IMR-90 (cell line): ENCODE results near the gene GUCY1A2. TPM values are rescaled to one million over a fixed set of nuclear protein-coding genes. Genes with fewer than 3 reads are reported as not detected.

Experiments
- ATAC-seq: fragments of 200-7000 bp; cut with Tn5 transposase; 2 replicates; pipeline ENCODE4 v1.9.1; 2020; ENCODE audit warnings: low read depth, mild to moderate bottlenecking, moderate library complexity
- BruUV-seq: library from RNA; stranded (reverse); fragments of 400-500 nt; replicated peaks from 2 replicates; lab custom pipeline; 2021; lab: Mats Ljungman, UMichigan
- CTCF ChIA-PET: fragments of 300-600 bp; formaldehyde crosslinking; extraction: SDS; loops from one replicate; lab custom pipeline; 2021; ENCODE audit warnings: antibody characterized with exemption; lab: Yijun Ruan, JAX
- POLR2A ChIA-PET: fragments of 300-600 bp; sonication (Branson Sonifier 250); formaldehyde crosslinking; loops from one replicate; lab custom pipeline; 2022; ENCODE audit warnings: antibody characterized with exemption; ENCODE audit not compliant: unreplicated experiment; lab: Charles Lee
- DNase-seq: peaks from one replicate; pipeline ENCODE4 v3.0.0; 2013
- H2AFZ ChIP-seq: replicated peaks from 2 replicates; pipeline ENCODE3; 2013; ENCODE audit warnings: low read length, mild to moderate bottlenecking; ENCODE audit not compliant: poor library complexity
- H2AK5ac ChIP-seq: 2 replicates; pipeline ENCODE4 v1.6.1; 2013; ENCODE audit warnings: low read depth, low read length, inconsistent platforms
- H2AK9ac ChIP-seq: replicated peaks from 2 replicates; pipeline ENCODE3; 2013; ENCODE audit warnings: mild to moderate bottlenecking, low read depth, low read length, moderate library complexity; ENCODE audit not compliant: poor library complexity
- H2BK120ac ChIP-seq: 2 replicates; pipeline ENCODE4 v1.6.1; 2013; ENCODE audit warnings: low read depth, low read length, inconsistent platforms
- H2BK15ac ChIP-seq: 3 replicates; pipeline ENCODE4 v1.6.1; 2013; ENCODE audit warnings: low read depth, low read length, inconsistent platforms
- H2BK20ac ChIP-seq: 2 replicates; pipeline ENCODE4 v1.6.1; 2013; ENCODE audit warnings: low read depth, mild to moderate bottlenecking, inconsistent platforms, low read length, moderate library complexity
- H2BK5ac ChIP-seq: 2 replicates; pipeline ENCODE4 v1.6.1; 2013; ENCODE audit warnings: mild to moderate bottlenecking, low read depth, low read length, inconsistent platforms; ENCODE audit not compliant: poor library complexity, severe bottlenecking
- H3K14ac ChIP-seq: replicated peaks from 2 replicates; pipeline ENCODE4 v1.6.1; 2013; ENCODE audit warnings: low read depth, low read length, inconsistent platforms
- H3K18ac ChIP-seq: 2 replicates; pipeline ENCODE4 v1.6.1; 2013; ENCODE audit warnings: low read depth, low read length, control low read depth
- H3K23ac ChIP-seq: 2 replicates; pipeline ENCODE4 v1.6.1; 2013; ENCODE audit warnings: low read depth, low read length, inconsistent platforms
- H3K27ac ChIP-seq: 2 replicates; pipeline ENCODE4 v1.5.1; 2013; ENCODE audit warnings: mild to moderate bottlenecking, control low read depth, low read length; ENCODE audit not compliant: insufficient read depth
- H3K27me3 ChIP-seq: 2 replicates; pipeline ENCODE4 v1.6.1; 2013; ENCODE audit warnings: low read length; ENCODE audit not compliant: control insufficient read depth, insufficient read depth
- H3K36me3 ChIP-seq: 2 replicates; pipeline ENCODE4 v1.6.1; 2013; ENCODE audit warnings: low read length, mixed read lengths; ENCODE audit not compliant: control insufficient read depth, insufficient read depth
- H3K4ac ChIP-seq: 2 replicates; pipeline ENCODE4 v1.6.1; 2013; ENCODE audit warnings: low read depth, low read length, inconsistent platforms
- H3K4me1 ChIP-seq: 2 replicates; pipeline ENCODE4 v1.6.1; 2013; ENCODE audit warnings: low read length, mixed read lengths; ENCODE audit not compliant: control insufficient read depth, insufficient read depth
- H3K4me2 ChIP-seq: 2 replicates; pipeline ENCODE4 v1.6.1; 2013; ENCODE audit warnings: low read depth, mild to moderate bottlenecking, control low read depth, low read length, moderate library complexity
- H3K4me3 ChIP-seq: 2 replicates; pipeline ENCODE4 v1.5.1; 2013; ENCODE audit warnings: low read depth, mild to moderate bottlenecking, control low read depth, low read length, moderate library complexity; ENCODE audit not compliant: insufficient read depth
- H3K56ac ChIP-seq: 2 replicates; pipeline ENCODE4 v1.6.1; 2013; ENCODE audit warnings: low read length, inconsistent platforms; ENCODE audit not compliant: insufficient read depth; ENCODE audit errors: extremely low read depth
- H3K79me1 ChIP-seq, 2 experiments: 2 replicates each; pipeline ENCODE4 v1.6.1; 2013; ENCODE audit warnings: low read length in 2 of 2, inconsistent platforms in 1 of 2, low read depth in 1 of 2
- H3K9ac ChIP-seq: 2 replicates; pipeline ENCODE4 v1.6.1; 2013; ENCODE audit warnings: low read depth, low read length, control low read depth
- H3K9me1 ChIP-seq: 2 replicates; pipeline ENCODE4 v1.6.1; 2013; ENCODE audit warnings: low read length, inconsistent platforms; ENCODE audit not compliant: insufficient read depth
- H3K9me3 ChIP-seq: 2 replicates; pipeline ENCODE4 v1.6.1; 2013; ENCODE audit warnings: low read length; ENCODE audit not compliant: control insufficient read depth, insufficient read depth
- H4K20me1 ChIP-seq: 2 replicates; pipeline ENCODE4 v1.6.1; 2013; ENCODE audit warnings: low read length, inconsistent platforms; ENCODE audit not compliant: insufficient read depth
- H4K5ac ChIP-seq: 2 replicates; pipeline ENCODE4 v1.6.1; 2013; ENCODE audit warnings: mild to moderate bottlenecking, low read depth, low read length, control low read depth
- H4K8ac ChIP-seq, 2 experiments: 2 replicates each; pipeline ENCODE4 v1.6.1; 2013; ENCODE audit warnings: low read depth in 2 of 2, low read length in 2 of 2, control low read depth in 1 of 2, inconsistent platforms in 1 of 2
- H4K91ac ChIP-seq: 2 replicates; pipeline ENCODE4 v1.6.1; 2013; ENCODE audit warnings: low read depth, low read length, inconsistent platforms; ENCODE audit not compliant: insufficient read depth
- BHLHE40 ChIP-seq: fragments of 150-350 bp; IDR thresholded peaks from 2 replicates; pipeline ENCODE4 v1.6.1; 2016; ENCODE audit warnings: mild to moderate bottlenecking, low read depth, low read length
- CEBPB ChIP-seq: IDR thresholded peaks from 2 replicates; pipeline ENCODE4 v1.6.1; 2012; ENCODE audit warnings: low read depth, low read length, improper control_type of control experiment
- CHD1 ChIP-seq: IDR thresholded peaks from 2 replicates; pipeline ENCODE4 v1.6.1; 2012; ENCODE audit warnings: low read depth, low read length, improper control_type of control experiment
- MXI1 ChIP-seq: IDR thresholded peaks from 2 replicates; pipeline ENCODE4 v1.6.1; 2012; ENCODE audit warnings: low read depth, mild to moderate bottlenecking, low read length, moderate library complexity, borderline replicate concordance
- POLR2A ChIP-seq: IDR thresholded peaks from 2 replicates; pipeline ENCODE4 v1.6.1; 2012; ENCODE audit warnings: mild to moderate bottlenecking, low read depth, low read length
- RAD21 ChIP-seq: IDR thresholded peaks from 2 replicates; pipeline ENCODE4 v1.6.1; 2012; ENCODE audit warnings: low read length, improper control_type of control experiment
- RCOR1 ChIP-seq: IDR thresholded peaks from 2 replicates; pipeline ENCODE4 v1.6.1; 2012; ENCODE audit warnings: mild to moderate bottlenecking, low read length, improper control_type of control experiment; ENCODE audit not compliant: insufficient replicate concordance
- RFX5 ChIP-seq: IDR thresholded peaks from 2 replicates; pipeline ENCODE4 v1.8.0; 2012; ENCODE audit warnings: low read depth, mild to moderate bottlenecking, low read length, moderate library complexity
- WGBS, 2 experiments: methylation state at CpG; one replicate each; pipeline versions ENCODE4 v1.1.5 to v1.1.7; 2013; ENCODE audit warnings: missing lambda C conversion rate in 2 of 2; ENCODE audit not compliant: insufficient read length in 1 of 2; ENCODE audit errors: extremely low coverage in 2 of 2; 5-methylcytosine and 5-hydroxymethylcytosine counted together
- dilution Hi-C: fragments of 300-500 bp; cut with HindIII; formaldehyde crosslinking; loops from one replicate; pipeline ENCODE4 v1.14.3; 2018; ENCODE audit warnings: low sequenced_read_pairs; ENCODE audit not compliant: unreplicated experiment
- in situ Hi-C: fragments of 300-500 bp; cut with MboI; formaldehyde crosslinking; loops from 3 replicates; pipeline ENCODE4 v1.14.3; 2019; ENCODE audit warnings: low sequenced_read_pairs, inconsistent platforms, mixed read lengths
- intact Hi-C: fragments of 100-400 bp; cut with micrococcal nuclease; formaldehyde crosslinking; loops from 2 replicates; pipeline ENCODE4 v1.10.0; 2022
- polyA plus RNA-seq, 3 experiments: library from polyadenylated mRNA; depleted of rRNA; stranded (reverse); fragments of >200 nt; gene quantifications; 2 replicates each; pipeline ENCODE4 v1.2.3, GENCODE V29; 2012; ENCODE audit warnings: low replicate concordance in 1 of 3
- total RNA-seq: library from RNA; depleted of rRNA; stranded (reverse); fragments of >200 nt; gene quantifications from 2 replicates; pipeline ENCODE4 v1.2.3, GENCODE V29; 2012

The GUCY1A2 gene
- total and polyA plus RNA-seq, 2 of the 4 experiments (the other 2 are of a cell fraction) = under 0.01 to 0.03 TPM

DNA sequence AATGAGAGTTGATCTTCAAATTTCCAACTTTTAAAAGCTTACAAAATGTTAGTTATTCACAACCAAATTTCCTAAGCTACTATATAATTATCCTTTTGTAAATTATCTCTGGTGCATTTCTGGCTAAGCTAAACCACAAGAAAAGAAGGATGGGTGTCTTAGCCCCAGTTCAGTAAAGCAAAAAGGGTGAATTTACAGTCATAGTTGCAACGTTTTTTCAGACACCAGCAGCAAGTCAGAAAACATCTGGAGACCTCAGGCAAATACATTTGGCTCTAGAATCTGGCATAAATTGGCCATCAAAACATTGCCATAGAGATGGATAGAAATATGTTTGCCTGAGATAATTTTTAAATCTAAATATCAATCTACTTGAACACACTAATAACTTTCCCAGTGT lies 257.0 kb downstream of the GUCY1A2 start:
- H3K56ac ChIP-seq = no peak overlapping the region
- no peak overlapping the region for H3K18ac ChIP-seq
- no peak overlapping the region for H3K23ac ChIP-seq
- no peak for DNase-seq
- H3K9me1 ChIP-seq = no peaks in the 10 kb centered on the region
- H4K91ac ChIP-seq = no peak overlapping the region
- ChIA-PET POLR2A (no interaction called here), CTCF (no interaction called here)
- H2AK5ac ChIP-seq = no peak overlapping the region
- in situ Hi-C loops = no loop called here
- H3K4me1 ChIP-seq = no peaks in the 10 kb centered on the region
- H3K79me1 ChIP-seq = no peaks in the 10 kb centered on the region
- H3K27me3 ChIP-seq = no peaks in the 10 kb centered on the region
- no peaks in the 10 kb centered on the region for H3K9me3 ChIP-seq
- H4K20me1 ChIP-seq = no peaks in the 10 kb centered on the region
- no peak overlapping the region for H2BK5ac ChIP-seq
- TF ChIP-seq MXI1 (no peak), RFX5 (no peak), CHD1 (no peak), POLR2A (no peak), RAD21 (no peak), RCOR1 (no peak), CEBPB (no peak), BHLHE40 (no peak)
- BruUV-seq = no TSS peak
- dilution Hi-C loops = no loop called here
- intact Hi-C loops = no loop called here
- ATAC-seq = no peak
- H3K36me3 ChIP-seq = no peaks in the 10 kb centered on the region
- H2BK15ac ChIP-seq = no peak overlapping the region
- no peak overlapping the region for H3K27ac ChIP-seq
- no peak overlapping the region for H3K14ac ChIP-seq
- H4K8ac ChIP-seq = no peak overlapping the region
- no CpG with 5 or more reads among the region's 1 CpG for WGBS, 2 experiments
- no peak overlapping the region for H3K4ac ChIP-seq
- no peak overlapping the region for H2AK9ac ChIP-seq
- H2BK20ac ChIP-seq = no peak overlapping the region
- no peak overlapping the region for H3K4me2 ChIP-seq
- H2BK120ac ChIP-seq = no peak overlapping the region
- no peak overlapping the region for H2AFZ ChIP-seq
- H4K5ac ChIP-seq = no peak overlapping the region
- no peak overlapping the region for H3K4me3 ChIP-seq
- no peak overlapping the region for H3K9ac ChIP-seq
